Measurements from ENCODE around the gene INTU.
"Not testable (repeated sequence)": the region's sequence is repeated elsewhere in the genome, so short reads cannot be mapped to it uniquely, and the experiment has no call there.

Gene INTU

GRCh38 chr4:127642169-127642568 is 9.4 kb downstream of the INTU start:
- no peak for DNase-seq (ENCODE audit: low read depth in 4 of 4, low spot score in 1 of 4)

- DNase-seq (ENCODE audit: low read depth in 4 of 4, low spot score in 1 of 4) = no peak
Measured at GRCh38 chr4:127643791-127644190, 11.0 kb downstream of the INTU start.

- DNase-seq (ENCODE audit: low read depth in 4 of 4, low spot score in 1 of 4) = no peak
Measured at GRCh38 chr4:127648061-127648460, 15.3 kb downstream of the INTU start.

GRCh38 chr4:127655590-127655989 is 22.8 kb downstream of the INTU start:
- DNase-seq (ENCODE audit: low read depth in 4 of 4, low spot score in 1 of 4) = not testable (repeated sequence)

- DNase-seq (ENCODE audit: low read depth in 4 of 4, low spot score in 1 of 4) = no peak
Measured at GRCh38 chr4:127656047-127656680, 23.4 kb downstream of the INTU start.

GRCh38 chr4:127660284-127660885 is 27.6 kb downstream of the INTU start:
- DNase-seq (ENCODE audit: low read depth in 4 of 4, low spot score in 1 of 4) = no peak

- no peak for DNase-seq (ENCODE audit: low read depth in 4 of 4, low spot score in 1 of 4)
Measured at GRCh38 chr4:127667116-127667515, 34.4 kb downstream of the INTU start.

GRCh38 chr4:127667772-127668171 is 35.0 kb downstream of the INTU start:
- DNase-seq (ENCODE audit: low read depth in 4 of 4, low spot score in 1 of 4) = no peak

GRCh38 chr4:127668770-127669169 is 36.0 kb downstream of the INTU start:
- DNase-seq (ENCODE audit: low read depth in 4 of 4, low spot score in 1 of 4) = no peak

GRCh38 chr4:127669691-127670090 is 36.9 kb downstream of the INTU start:
- no peak for DNase-seq (ENCODE audit: low read depth in 4 of 4, low spot score in 1 of 4)

- DNase-seq (ENCODE audit: low read depth in 4 of 4, low spot score in 1 of 4) = no peak
Measured at GRCh38 chr4:127672111-127672510, 39.4 kb downstream of the INTU start.

GRCh38 chr4:127685292-127685691 is 52.5 kb downstream of the INTU start:
- DNase-seq (ENCODE audit: low read depth in 4 of 4, low spot score in 1 of 4) = no peak

- no peak for DNase-seq (ENCODE audit: low read depth in 4 of 4, low spot score in 1 of 4)
Measured at GRCh38 chr4:127686658-127687057, 53.9 kb downstream of the INTU start.

- no peak for DNase-seq (ENCODE audit: low read depth in 4 of 4, low spot score in 1 of 4)
Measured at GRCh38 chr4:127687580-127687979, 54.8 kb downstream of the INTU start.

GRCh38 chr4:127698789-127699200 is 66.0 kb downstream of the INTU start:
- no peak for DNase-seq (ENCODE audit: low read depth in 4 of 4, low spot score in 1 of 4)

GRCh38 chr4:127708985-127709384 is 76.2 kb downstream of the INTU start:
- no peak for DNase-seq (ENCODE audit: low read depth in 4 of 4, low spot score in 1 of 4)

GRCh38 chr4:127709456-127709855 is 76.7 kb downstream of the INTU start:
- DNase-seq (ENCODE audit: low read depth in 4 of 4, low spot score in 1 of 4) = no peak

- no peak for DNase-seq (ENCODE audit: low read depth in 4 of 4, low spot score in 1 of 4)
Measured at GRCh38 chr4:127730142-127730913, 97.6 kb downstream of the INTU start, which contains the start of gene SLC25A31. SLC25A31 (plus strand) TSS chr4:127730400; CDS start chr4:127730546, 146 bp downstream.

GRCh38 chr4:127731406-127731805 is 98.6 kb downstream of the INTU start:
- DNase-seq (ENCODE audit: low read depth in 4 of 4, low spot score in 1 of 4) = no peak

- DNase-seq (ENCODE audit: low read depth in 4 of 4, low spot score in 1 of 4) = no peak
Measured at GRCh38 chr4:127732623-127733328, 100.0 kb downstream of the INTU start.

- no peak for DNase-seq (ENCODE audit: low read depth in 4 of 4, low spot score in 1 of 4)
Measured at GRCh38 chr4:127734976-127735375, 102.2 kb downstream of the INTU start.

- DNase-seq (ENCODE audit: low read depth in 4 of 4, low spot score in 1 of 4) = no peak
Measured at GRCh38 chr4:127737295-127737694, 104.5 kb downstream of the INTU start.
